PC-3 (cell line): ENCODE data around the gene TIMP4.

ENCODE experiments used
- CTCF ChIP-seq: fragments of 300-600 bp; sonication (generic); conservative IDR thresholded peaks from 2 replicates; pipeline ENCODE4 v1.5.1; 2017; ENCODE audit warnings: antibody characterized with exemption, low read depth, mild to moderate bottlenecking, low read length
- EZH2 ChIP-seq: fragments of 300-600 bp; sonication (generic); IDR thresholded peaks from one replicate; pipeline ENCODE4 v1.6.1; 2017; ENCODE audit warnings: antibody characterized with exemption, mild to moderate bottlenecking, low read length; ENCODE audit not compliant: unreplicated experiment

GRCh38 chr3:12131351-12132090 is 27.2 kb downstream of the TIMP4 start:
- TF ChIP-seq CTCF: no peak
- no peak for TF ChIP-seq EZH2
